ENCODE results near the gene P4HA2. TPM values are rescaled to one million over a fixed set of nuclear protein-coding genes. Genes with fewer than 3 reads are reported as not detected.

Gene P4HA2
- total RNA-seq (under 1 TPM; 0.28 to 0.96 TPM), polyA plus RNA-seq (under 1 TPM in 1 of 2 donors, not detected in 1; 0.14 TPM)

GRCh38 chr5:132227485-132228240 is at the start of gene P4HA2:
P4HA2 (minus strand) TSS chr5:132227853; CDS start chr5:132218626, 9,227 bp downstream.
- peak in 1 of 5 donors; percentile 14 for DNase-seq
- Histone ChIP-seq H3K4me1 (ENCODE audit: insufficient read depth, low read length) (peaks cover 4% of the 10 kb centered on the region), H3K36me3 (ENCODE audit: insufficient read depth, low read length) (no peaks in the 10 kb centered on the region), H3K4me3 (ENCODE audit: low read length in 2 of 2) (peak within 1 kb of the TSS in 1 of 2 donors; percentile 45), H3K27me3 (ENCODE audit: insufficient read depth, low read length) (no peaks in the 10 kb centered on the region), H3K9me3 (ENCODE audit: control insufficient read depth in 1 of 2, low read length in 2 of 2) (no peaks in the 10 kb centered on the region), H3K27ac (ENCODE audit: low read depth, low read length) (no peak within 1 kb of the TSS)
- Mint-ChIP-seq H3K4me3 (peak within 1 kb of the TSS; percentile 11 to 72 (median 52)), H3K27me3 (peaks cover 15 to 21% of the 10 kb centered on the region in 2 donors), H3K27ac (peak within 1 kb of the TSS in 2 of 7 donors; percentile 24 to 46), H3K4me1 (peaks cover 5 to 28% (median 13%) of the 10 kb centered on the region in 4 donors), H3K36me3 (no peaks in the 10 kb centered on the region), H3K9me3 (no peaks in the 10 kb centered on the region)
- ChIA-PET CTCF (ENCODE audit: partially characterized antibody) (interaction anchor here (2.0 kb wide), 1 partner anchor 11 kb away, joined by 11 read pairs; no protein-coding TSS in a partner anchor), POLR2A (ENCODE audit: partially characterized antibody) (no interaction called here)
- intact Hi-C loops (cut with micrococcal nuclease), result no loop called here

- peaks cover 0 to 2% (median 0%) of the 10 kb centered on the region in 8 donors for H3K9me3 Mint-ChIP-seq
- Histone ChIP-seq H3K36me3 (ENCODE audit: insufficient read depth, low read length) (no peaks in the 10 kb centered on the region), H3K9me3 (ENCODE audit: control insufficient read depth in 1 of 2, low read length in 2 of 2) (no peaks in the 10 kb centered on the region), H3K4me3 (ENCODE audit: low read length in 2 of 2) (no peak overlapping the region), H3K27ac (ENCODE audit: low read depth, low read length) (no peak overlapping the region), H3K4me1 (ENCODE audit: insufficient read depth, low read length) (peaks cover 5% of the 10 kb centered on the region), H3K27me3 (ENCODE audit: insufficient read depth, low read length) (no peaks in the 10 kb centered on the region)
- no peak overlapping the region for H3K4me3 Mint-ChIP-seq
- no peak overlapping the region for H3K27ac Mint-ChIP-seq
- no peak for DNase-seq
- ChIA-PET POLR2A (ENCODE audit: partially characterized antibody) (no interaction called here), CTCF (ENCODE audit: partially characterized antibody) (no interaction called here)
- H3K27me3 Mint-ChIP-seq, result peaks cover 6 to 14% of the 10 kb centered on the region in 2 donors
- H3K36me3 Mint-ChIP-seq, result no peaks in the 10 kb centered on the region
- intact Hi-C loops (cut with micrococcal nuclease), result no loop called here
- H3K4me1 Mint-ChIP-seq, result peaks cover 0 to 14% (median 6%) of the 10 kb centered on the region in 4 donors
These were observed 49.6 kb upstream of the P4HA2 start for GRCh38 chr5:132277256-132277655.

GRCh38 chr5:132275367-132276220 is 47.9 kb upstream of the P4HA2 start:
- peaks cover 6 to 16% of the 10 kb centered on the region in 2 donors for H3K27me3 Mint-ChIP-seq
- peak overlapping the region in 1 of 7 donors; percentile 68 for H3K27ac Mint-ChIP-seq
- CTCF ChIA-PET (ENCODE audit: partially characterized antibody), result no interaction called here
- no peak for DNase-seq
- intact Hi-C loops (cut with micrococcal nuclease), result no loop called here
- POLR2A ChIA-PET (ENCODE audit: partially characterized antibody), result no interaction called here
- H3K4me1 Mint-ChIP-seq, result peaks cover 0 to 22% (median 12%) of the 10 kb centered on the region in 4 donors
- Histone ChIP-seq H3K4me1 (ENCODE audit: insufficient read depth, low read length) (peaks cover 5% of the 10 kb centered on the region), H3K27me3 (ENCODE audit: insufficient read depth, low read length) (no peaks in the 10 kb centered on the region), H3K27ac (ENCODE audit: low read depth, low read length) (no peak overlapping the region), H3K9me3 (ENCODE audit: control insufficient read depth in 1 of 2, low read length in 2 of 2) (no peaks in the 10 kb centered on the region), H3K36me3 (ENCODE audit: insufficient read depth, low read length) (no peaks in the 10 kb centered on the region), H3K4me3 (ENCODE audit: low read length in 2 of 2) (no peak overlapping the region)
- peaks cover 0 to 2% (median 0%) of the 10 kb centered on the region in 8 donors for H3K9me3 Mint-ChIP-seq
- H3K36me3 Mint-ChIP-seq, result no peaks in the 10 kb centered on the region
- H3K4me3 Mint-ChIP-seq, result no peak overlapping the region

GRCh38 chr5:132274050-132274792 is 46.6 kb upstream of the P4HA2 start:
- Mint-ChIP-seq H3K4me3 (no peak overlapping the region), H3K27me3 (peaks cover 6 to 16% of the 10 kb centered on the region in 2 donors), H3K27ac (no peak overlapping the region), H3K9me3 (no peaks in the 10 kb centered on the region), H3K36me3 (no peaks in the 10 kb centered on the region), H3K4me1 (peaks cover 0 to 22% (median 12%) of the 10 kb centered on the region in 4 donors)
- H3K4me1 ChIP-seq (ENCODE audit: insufficient read depth, low read length), result peaks cover 5% of the 10 kb centered on the region
- intact Hi-C loops (cut with micrococcal nuclease), result loop anchor here (5.0 kb wide), 2 partner anchors 93 to 113 kb away; partner anchors contain the start of gene SLC22A5
- DNase-seq, result no peak
- CTCF ChIA-PET (ENCODE audit: partially characterized antibody), result interaction anchor here (1.4 kb wide), 1 partner anchor 19 kb away, joined by 3 read pairs; no protein-coding TSS in a partner anchor
- no peaks in the 10 kb centered on the region for H3K36me3 ChIP-seq (ENCODE audit: insufficient read depth, low read length)
- no peaks in the 10 kb centered on the region for H3K27me3 ChIP-seq (ENCODE audit: insufficient read depth, low read length)
- no peak overlapping the region for H3K27ac ChIP-seq (ENCODE audit: low read depth, low read length)
- H3K4me3 ChIP-seq (ENCODE audit: low read length in 2 of 2), result no peak overlapping the region
- H3K9me3 ChIP-seq (ENCODE audit: control insufficient read depth in 1 of 2, low read length in 2 of 2), result no peaks in the 10 kb centered on the region
- POLR2A ChIA-PET (ENCODE audit: partially characterized antibody), result no interaction called here

- Mint-ChIP-seq H3K27ac (no peak overlapping the region), H3K9me3 (no peaks in the 10 kb centered on the region), H3K27me3 (peaks cover 6 to 16% of the 10 kb centered on the region in 2 donors), H3K4me1 (peaks cover 0 to 22% (median 12%) of the 10 kb centered on the region in 4 donors), H3K4me3 (no peak overlapping the region), H3K36me3 (no peaks in the 10 kb centered on the region)
- Histone ChIP-seq H3K27me3 (ENCODE audit: insufficient read depth, low read length) (no peaks in the 10 kb centered on the region), H3K4me1 (ENCODE audit: insufficient read depth, low read length) (peaks cover 5% of the 10 kb centered on the region), H3K9me3 (ENCODE audit: control insufficient read depth in 1 of 2, low read length in 2 of 2) (no peaks in the 10 kb centered on the region), H3K27ac (ENCODE audit: low read depth, low read length) (no peak overlapping the region), H3K36me3 (ENCODE audit: insufficient read depth, low read length) (no peaks in the 10 kb centered on the region), H3K4me3 (ENCODE audit: low read length in 2 of 2) (no peak overlapping the region)
- intact Hi-C loops (cut with micrococcal nuclease), result loop anchor here (2.0 to 5.0 kb wide), 3 partner anchors 94 to 209 kb away; partner anchors contain the start of gene SLC22A5
- no peak for DNase-seq
- ChIA-PET CTCF (ENCODE audit: partially characterized antibody) (interaction anchor here (0.8 to 2.3 kb wide), 6 partner anchors 8 to 548 kb away, joined by 3 to 19 read pairs (median 4); no protein-coding TSS in a partner anchor), POLR2A (ENCODE audit: partially characterized antibody) (no interaction called here)
These were observed 46.0 kb upstream of the P4HA2 start for GRCh38 chr5:132273631-132274030.

- intact Hi-C loops (cut with micrococcal nuclease), result loop anchor here (2.0 to 5.0 kb wide), 3 partner anchors 95 to 208 kb away; partner anchors contain the start of gene SLC22A5
- H3K4me3 ChIP-seq (ENCODE audit: low read length in 2 of 2), result no peak overlapping the region
- peak overlapping the region in 1 of 7 donors; percentile 12 for H3K27ac Mint-ChIP-seq
- peaks cover 6 to 16% of the 10 kb centered on the region in 2 donors for H3K27me3 Mint-ChIP-seq
- POLR2A ChIA-PET (ENCODE audit: partially characterized antibody), result no interaction called here
- no peaks in the 10 kb centered on the region for H3K36me3 ChIP-seq (ENCODE audit: insufficient read depth, low read length)
- no peak overlapping the region for H3K27ac ChIP-seq (ENCODE audit: low read depth, low read length)
- no peaks in the 10 kb centered on the region for H3K36me3 Mint-ChIP-seq
- H3K4me1 Mint-ChIP-seq, result peaks cover 0 to 22% (median 12%) of the 10 kb centered on the region in 4 donors
- no peaks in the 10 kb centered on the region for H3K9me3 Mint-ChIP-seq
- H3K27me3 ChIP-seq (ENCODE audit: insufficient read depth, low read length), result no peaks in the 10 kb centered on the region
- DNase-seq, result peak; percentile 32 to 54 (median 47)
- H3K4me3 Mint-ChIP-seq, result peak overlapping the region in 4 of 8 donors; percentile 6 to 61 (median 41)
- CTCF ChIA-PET (ENCODE audit: partially characterized antibody), result interaction anchor here (0.6 to 2.3 kb wide), 15 partner anchors 9 to 228 kb away, joined by 3 to 19 read pairs (median 4); no protein-coding TSS in a partner anchor
- H3K9me3 ChIP-seq (ENCODE audit: control insufficient read depth in 1 of 2, low read length in 2 of 2), result no peaks in the 10 kb centered on the region
- H3K4me1 ChIP-seq (ENCODE audit: insufficient read depth, low read length), result no peaks in the 10 kb centered on the region
These were observed 44.9 kb upstream of the P4HA2 start for GRCh38 chr5:132272311-132273210.

Data from CD4-positive, alpha-beta memory T cell (primary cell).